HepG2 (cell line): ENCODE results near the gene CALU.

Experiments used
- FOXC1 ChIP-seq: sonication (generic); formaldehyde crosslinking; IDR thresholded peaks from 2 replicates; pipeline ENCODE4 v1.8.0; 2022; ENCODE audit warnings: mild to moderate bottlenecking, missing genetic modification reagents, borderline replicate concordance
- GABPB1 ChIP-seq: IDR thresholded peaks from 2 replicates; pipeline ENCODE4 v1.6.1; 2016; ENCODE audit warnings: mild to moderate bottlenecking, missing genetic modification reagents, moderate library complexity, missing compliant biosample characterization
- JARID2 ChIP-seq: sonication (generic); formaldehyde crosslinking; IDR thresholded peaks from 2 replicates; pipeline ENCODE4 v1.8.1; 2023; ENCODE audit warnings: missing genetic modification reagents, inconsistent platforms; ENCODE audit not compliant: insufficient replicate concordance
- MXI1 ChIP-seq: IDR thresholded peaks from 3 replicates; pipeline ENCODE4 v1.6.1; 2012; ENCODE audit warnings: low read depth, low read length, inconsistent platforms, borderline replicate concordance
- ZNF317 ChIP-seq: sonication (generic); formaldehyde crosslinking; IDR thresholded peaks from 2 replicates; pipeline ENCODE4 v1.5.0; 2020; ENCODE audit warnings: mild to moderate bottlenecking, missing genetic modification reagents
- ZSCAN9 ChIP-seq: IDR thresholded peaks from 2 replicates; pipeline ENCODE4 v1.6.1; 2016; ENCODE audit warnings: borderline replicate concordance
- ZZZ3 ChIP-seq: sonication (generic); formaldehyde crosslinking; IDR thresholded peaks from 2 replicates; pipeline ENCODE4 v1.4.0; 2020; ENCODE audit warnings: missing genetic modification reagents, mild to moderate bottlenecking, borderline replicate concordance
- TF ChIP-seq, protein P1 (sequence below), 2 experiments: fragments of 450-650 bp in 1 of 2; sonication (generic) in 1 of 2; formaldehyde crosslinking in 1 of 2; IDR thresholded peaks; 2 replicates each; pipeline versions ENCODE4 v1.6.1 to v1.8.0; 2016 to 2022; ENCODE audit warnings: antibody characterized with exemption in 1 of 2, mild to moderate bottlenecking in 1 of 2, missing genetic modification reagents in 1 of 2
- TF ChIP-seq, protein P2 (sequence below): sonication (generic); formaldehyde crosslinking; conservative IDR thresholded peaks from 2 replicates; pipeline ENCODE4 v1.8.1; 2023; ENCODE audit warnings: missing genetic modification reagents
- TF ChIP-seq, protein P3 (sequence below): sonication (generic); formaldehyde crosslinking; IDR thresholded peaks from 2 replicates; pipeline ENCODE4 v1.5.0; 2020; ENCODE audit warnings: mild to moderate bottlenecking, missing genetic modification reagents, moderate library complexity
- TF ChIP-seq, protein P4 (sequence below): sonication (generic); formaldehyde crosslinking; IDR thresholded peaks from 2 replicates; pipeline ENCODE4 v1.4.0; 2020; ENCODE audit warnings: mild to moderate bottlenecking, missing genetic modification reagents

DNA sequence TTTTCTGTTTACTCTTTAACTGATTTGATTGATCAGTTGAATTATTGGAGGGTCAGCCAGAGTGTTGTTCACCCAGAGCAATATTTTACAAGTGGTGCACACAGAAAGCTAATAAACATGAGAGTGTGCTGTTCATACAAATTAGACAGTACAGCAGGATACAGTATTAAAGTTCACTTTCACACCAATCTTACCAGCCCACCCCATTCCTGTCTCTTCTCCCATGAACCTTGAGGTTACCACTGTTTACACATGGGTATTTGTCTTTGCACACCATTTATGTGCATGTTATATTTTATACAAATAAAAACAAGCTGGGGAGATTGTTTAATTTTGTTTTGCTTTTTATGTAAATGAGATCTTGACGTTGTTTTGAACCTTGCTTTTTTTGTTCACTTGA is 6.5 kb downstream of the CALU start:
- TF ChIP-seq, protein P1, sequence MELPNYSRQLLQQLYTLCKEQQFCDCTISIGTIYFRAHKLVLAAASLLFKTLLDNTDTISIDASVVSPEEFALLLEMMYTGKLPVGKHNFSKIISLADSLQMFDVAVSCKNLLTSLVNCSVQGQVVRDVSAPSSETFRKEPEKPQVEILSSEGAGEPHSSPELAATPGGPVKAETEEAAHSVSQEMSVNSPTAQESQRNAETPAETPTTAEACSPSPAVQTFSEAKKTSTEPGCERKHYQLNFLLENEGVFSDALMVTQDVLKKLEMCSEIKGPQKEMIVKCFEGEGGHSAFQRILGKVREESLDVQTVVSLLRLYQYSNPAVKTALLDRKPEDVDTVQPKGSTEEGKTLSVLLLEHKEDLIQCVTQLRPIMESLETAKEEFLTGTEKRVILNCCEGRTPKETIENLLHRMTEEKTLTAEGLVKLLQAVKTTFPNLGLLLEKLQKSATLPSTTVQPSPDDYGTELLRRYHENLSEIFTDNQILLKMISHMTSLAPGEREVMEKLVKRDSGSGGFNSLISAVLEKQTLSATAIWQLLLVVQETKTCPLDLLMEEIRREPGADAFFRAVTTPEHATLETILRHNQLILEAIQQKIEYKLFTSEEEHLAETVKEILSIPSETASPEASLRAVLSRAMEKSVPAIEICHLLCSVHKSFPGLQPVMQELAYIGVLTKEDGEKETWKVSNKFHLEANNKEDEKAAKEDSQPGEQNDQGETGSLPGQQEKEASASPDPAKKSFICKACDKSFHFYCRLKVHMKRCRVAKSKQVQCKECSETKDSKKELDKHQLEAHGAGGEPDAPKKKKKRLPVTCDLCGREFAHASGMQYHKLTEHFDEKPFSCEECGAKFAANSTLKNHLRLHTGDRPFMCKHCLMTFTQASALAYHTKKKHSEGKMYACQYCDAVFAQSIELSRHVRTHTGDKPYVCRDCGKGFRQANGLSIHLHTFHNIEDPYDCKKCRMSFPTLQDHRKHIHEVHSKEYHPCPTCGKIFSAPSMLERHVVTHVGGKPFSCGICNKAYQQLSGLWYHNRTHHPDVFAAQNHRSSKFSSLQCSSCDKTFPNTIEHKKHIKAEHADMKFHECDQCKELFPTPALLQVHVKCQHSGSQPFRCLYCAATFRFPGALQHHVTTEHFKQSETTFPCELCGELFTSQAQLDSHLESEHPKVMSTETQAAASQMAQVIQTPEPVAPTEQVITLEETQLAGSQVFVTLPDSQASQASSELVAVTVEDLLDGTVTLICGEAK (IDR thresholded peaks at IDR 0.05): no peak
- TF ChIP-seq, protein P1 (CRISPR knock-in tag; IDR thresholded peaks at IDR 0.05): no peak
- TF ChIP-seq, protein P2, sequence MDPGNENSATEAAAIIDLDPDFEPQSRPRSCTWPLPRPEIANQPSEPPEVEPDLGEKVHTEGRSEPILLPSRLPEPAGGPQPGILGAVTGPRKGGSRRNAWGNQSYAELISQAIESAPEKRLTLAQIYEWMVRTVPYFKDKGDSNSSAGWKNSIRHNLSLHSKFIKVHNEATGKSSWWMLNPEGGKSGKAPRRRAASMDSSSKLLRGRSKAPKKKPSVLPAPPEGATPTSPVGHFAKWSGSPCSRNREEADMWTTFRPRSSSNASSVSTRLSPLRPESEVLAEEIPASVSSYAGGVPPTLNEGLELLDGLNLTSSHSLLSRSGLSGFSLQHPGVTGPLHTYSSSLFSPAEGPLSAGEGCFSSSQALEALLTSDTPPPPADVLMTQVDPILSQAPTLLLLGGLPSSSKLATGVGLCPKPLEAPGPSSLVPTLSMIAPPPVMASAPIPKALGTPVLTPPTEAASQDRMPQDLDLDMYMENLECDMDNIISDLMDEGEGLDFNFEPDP (CRISPR knock-in tag): no peak
- TF ChIP-seq ZNF317 (CRISPR knock-in tag): no peak
- no peak for TF ChIP-seq FOXC1 (CRISPR knock-in tag)
- TF ChIP-seq MXI1: no peak
- TF ChIP-seq, protein P3, sequence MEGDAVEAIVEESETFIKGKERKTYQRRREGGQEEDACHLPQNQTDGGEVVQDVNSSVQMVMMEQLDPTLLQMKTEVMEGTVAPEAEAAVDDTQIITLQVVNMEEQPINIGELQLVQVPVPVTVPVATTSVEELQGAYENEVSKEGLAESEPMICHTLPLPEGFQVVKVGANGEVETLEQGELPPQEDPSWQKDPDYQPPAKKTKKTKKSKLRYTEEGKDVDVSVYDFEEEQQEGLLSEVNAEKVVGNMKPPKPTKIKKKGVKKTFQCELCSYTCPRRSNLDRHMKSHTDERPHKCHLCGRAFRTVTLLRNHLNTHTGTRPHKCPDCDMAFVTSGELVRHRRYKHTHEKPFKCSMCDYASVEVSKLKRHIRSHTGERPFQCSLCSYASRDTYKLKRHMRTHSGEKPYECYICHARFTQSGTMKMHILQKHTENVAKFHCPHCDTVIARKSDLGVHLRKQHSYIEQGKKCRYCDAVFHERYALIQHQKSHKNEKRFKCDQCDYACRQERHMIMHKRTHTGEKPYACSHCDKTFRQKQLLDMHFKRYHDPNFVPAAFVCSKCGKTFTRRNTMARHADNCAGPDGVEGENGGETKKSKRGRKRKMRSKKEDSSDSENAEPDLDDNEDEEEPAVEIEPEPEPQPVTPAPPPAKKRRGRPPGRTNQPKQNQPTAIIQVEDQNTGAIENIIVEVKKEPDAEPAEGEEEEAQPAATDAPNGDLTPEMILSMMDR (CRISPR knock-in tag): no peak
- no peak for TF ChIP-seq GABPB1 (CRISPR knock-in tag)
- TF ChIP-seq ZSCAN9 (CRISPR knock-in tag): no peak
- TF ChIP-seq JARID2 (CRISPR knock-in tag): no peak
- TF ChIP-seq, protein P4, sequence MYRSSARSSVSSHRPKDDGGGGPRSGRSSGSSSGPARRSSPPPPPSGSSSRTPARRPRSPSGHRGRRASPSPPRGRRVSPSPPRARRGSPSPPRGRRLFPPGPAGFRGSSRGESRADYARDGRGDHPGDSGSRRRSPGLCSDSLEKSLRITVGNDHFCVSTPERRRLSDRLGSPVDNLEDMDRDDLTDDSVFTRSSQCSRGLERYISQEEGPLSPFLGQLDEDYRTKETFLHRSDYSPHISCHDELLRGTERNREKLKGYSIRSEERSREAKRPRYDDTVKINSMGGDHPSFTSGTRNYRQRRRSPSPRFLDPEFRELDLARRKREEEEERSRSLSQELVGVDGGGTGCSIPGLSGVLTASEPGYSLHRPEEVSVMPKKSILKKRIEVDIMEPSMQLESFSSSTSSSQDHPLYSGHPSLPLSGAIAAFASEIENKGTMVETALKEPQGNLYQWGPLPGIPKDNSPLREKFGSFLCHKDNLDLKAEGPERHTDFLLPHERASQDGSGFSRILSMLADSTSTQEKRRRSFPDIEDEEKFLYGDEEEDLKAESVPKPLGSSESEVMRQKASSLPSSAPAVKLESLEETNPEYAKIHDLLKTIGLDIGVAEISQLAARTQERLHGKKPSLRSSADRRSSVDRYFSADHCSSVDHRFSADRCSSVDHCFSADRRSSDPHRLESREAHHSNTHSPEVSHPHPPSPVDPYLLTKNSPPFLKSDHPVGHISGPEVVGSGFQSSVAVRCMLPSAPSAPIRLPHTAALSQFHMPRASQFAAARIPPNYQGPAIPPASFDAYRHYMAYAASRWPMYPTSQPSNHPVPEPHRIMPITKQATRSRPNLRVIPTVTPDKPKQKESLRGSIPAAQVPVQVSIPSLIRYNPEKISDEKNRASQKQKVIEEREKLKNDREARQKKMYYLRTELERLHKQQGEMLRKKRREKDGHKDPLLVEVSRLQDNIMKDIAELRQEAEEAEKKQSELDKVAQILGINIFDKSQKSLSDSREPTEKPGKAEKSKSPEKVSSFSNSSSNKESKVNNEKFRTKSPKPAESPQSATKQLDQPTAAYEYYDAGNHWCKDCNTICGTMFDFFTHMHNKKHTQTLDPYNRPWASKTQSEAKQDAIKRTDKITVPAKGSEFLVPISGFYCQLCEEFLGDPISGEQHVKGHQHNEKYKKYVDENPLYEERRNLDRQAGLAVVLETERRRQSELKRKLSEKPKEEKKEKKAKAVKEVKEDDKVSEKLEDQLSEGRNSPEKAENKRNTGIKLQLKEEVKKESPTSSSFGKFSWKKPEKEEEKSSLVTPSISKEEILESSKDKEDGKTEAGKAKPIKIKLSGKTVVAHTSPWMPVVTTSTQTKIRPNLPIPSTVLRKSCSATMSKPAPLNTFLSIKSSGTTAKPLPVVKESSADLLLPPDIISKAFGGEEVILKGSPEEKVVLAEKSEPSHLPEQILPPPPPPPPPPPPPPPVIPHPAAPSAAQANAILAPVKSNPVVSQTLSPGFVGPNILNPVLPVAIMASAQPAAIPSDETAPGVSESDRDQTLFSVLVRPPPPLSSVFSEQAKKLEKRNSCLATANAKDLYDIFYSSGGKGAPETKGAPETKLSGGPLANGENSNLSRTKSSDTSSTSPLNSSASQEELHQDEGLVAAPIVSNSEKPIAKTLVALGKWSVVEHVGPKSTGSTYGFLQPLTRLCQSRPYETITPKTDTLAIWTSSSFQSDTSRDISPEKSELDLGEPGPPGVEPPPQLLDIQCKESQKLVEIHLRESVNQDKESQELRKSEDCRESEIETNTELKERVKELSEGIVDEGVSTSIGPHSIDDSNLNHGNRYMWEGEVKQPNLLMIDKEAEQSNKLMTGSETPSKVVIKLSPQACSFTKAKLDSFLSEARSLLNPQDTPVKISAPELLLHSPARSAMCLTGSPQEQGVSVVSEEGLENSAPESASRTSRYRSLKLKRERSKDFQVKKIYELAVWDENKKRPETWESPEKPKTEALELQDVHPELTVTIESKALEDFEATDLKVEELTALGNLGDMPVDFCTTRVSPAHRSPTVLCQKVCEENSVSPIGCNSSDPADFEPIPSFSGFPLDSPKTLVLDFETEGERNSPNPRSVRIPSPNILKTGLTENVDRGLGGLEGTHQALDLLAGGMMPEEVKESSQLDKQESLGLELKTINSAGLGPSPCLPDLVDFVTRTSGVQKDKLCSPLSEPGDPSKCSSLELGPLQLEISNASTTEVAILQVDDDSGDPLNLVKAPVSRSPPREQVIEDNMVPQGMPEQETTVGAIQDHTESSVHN (CRISPR knock-in tag): no peak
- TF ChIP-seq ZZZ3: no peak
